A549 treated with CpdA at 1 μM for 4 hours (cell line): ENCODE data around the gene DPY30. TPM values are rescaled to one million over a fixed set of nuclear protein-coding genes. Genes with fewer than 3 reads are reported as not detected.

Source experiments
- total RNA-seq: library from RNA; stranded (reverse); fragments of 200-300 nt; extraction: Qiagen RNA extraction; gene quantifications from 5 replicates; pipeline ENCODE4 v1.2.3, GENCODE V29; 2022; ENCODE audit warnings: low read depth

The DPY30 gene
- total RNA-seq = 102 to 113 TPM (median 108 TPM) in 5 replicates

DNA sequence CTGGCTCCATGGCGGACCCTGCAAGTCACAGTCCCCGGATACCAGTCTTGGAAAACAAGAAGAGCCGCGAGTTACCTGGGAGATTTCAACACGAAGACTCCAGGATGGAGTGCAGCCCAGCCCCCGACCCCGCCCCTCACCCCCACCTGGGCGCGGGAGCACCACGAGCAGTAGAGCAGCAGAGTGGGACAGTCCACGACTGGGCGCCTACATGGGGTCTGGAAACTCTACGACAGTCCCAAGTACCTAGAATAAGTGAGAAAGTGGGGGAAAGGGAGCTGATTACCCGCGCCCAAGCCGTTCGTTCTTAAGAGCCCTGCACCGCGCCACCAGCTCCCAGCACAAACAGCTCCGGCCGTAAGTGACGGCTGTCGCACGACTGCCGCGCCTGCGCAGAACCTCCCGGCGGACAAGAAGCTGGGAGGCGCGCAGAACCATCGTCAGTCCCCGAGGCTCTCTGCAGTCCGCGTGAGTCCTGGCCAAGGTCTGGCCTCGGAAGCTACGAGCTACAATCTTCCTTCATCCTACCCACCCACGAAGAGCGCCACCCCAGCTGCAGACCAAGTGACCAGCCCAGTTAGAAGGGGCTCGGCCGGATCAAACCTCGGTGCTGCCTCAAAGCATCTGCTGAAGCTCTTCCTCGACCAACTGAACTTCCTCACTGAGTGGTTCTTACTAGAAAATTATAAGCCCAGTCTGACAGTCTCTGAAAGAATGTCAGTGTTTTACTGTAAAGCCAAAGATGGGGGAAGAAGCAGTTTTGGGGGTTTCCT lies at the start of gene DPY30:
Gene DPY30, minus strand, starts transcription at position 359 of the 773 bp plus-strand sequence. Its CDS starts 349 bp downstream, at position 10.

GRCh38 chr2:32063310-32064020 lies 23.9 kb upstream of the DPY30 start, which contains the start of gene SPAST:
Gene SPAST (plus strand): TSS chr2:32063556. CDS start chr2:32063832, 276 bp downstream.

DNA sequence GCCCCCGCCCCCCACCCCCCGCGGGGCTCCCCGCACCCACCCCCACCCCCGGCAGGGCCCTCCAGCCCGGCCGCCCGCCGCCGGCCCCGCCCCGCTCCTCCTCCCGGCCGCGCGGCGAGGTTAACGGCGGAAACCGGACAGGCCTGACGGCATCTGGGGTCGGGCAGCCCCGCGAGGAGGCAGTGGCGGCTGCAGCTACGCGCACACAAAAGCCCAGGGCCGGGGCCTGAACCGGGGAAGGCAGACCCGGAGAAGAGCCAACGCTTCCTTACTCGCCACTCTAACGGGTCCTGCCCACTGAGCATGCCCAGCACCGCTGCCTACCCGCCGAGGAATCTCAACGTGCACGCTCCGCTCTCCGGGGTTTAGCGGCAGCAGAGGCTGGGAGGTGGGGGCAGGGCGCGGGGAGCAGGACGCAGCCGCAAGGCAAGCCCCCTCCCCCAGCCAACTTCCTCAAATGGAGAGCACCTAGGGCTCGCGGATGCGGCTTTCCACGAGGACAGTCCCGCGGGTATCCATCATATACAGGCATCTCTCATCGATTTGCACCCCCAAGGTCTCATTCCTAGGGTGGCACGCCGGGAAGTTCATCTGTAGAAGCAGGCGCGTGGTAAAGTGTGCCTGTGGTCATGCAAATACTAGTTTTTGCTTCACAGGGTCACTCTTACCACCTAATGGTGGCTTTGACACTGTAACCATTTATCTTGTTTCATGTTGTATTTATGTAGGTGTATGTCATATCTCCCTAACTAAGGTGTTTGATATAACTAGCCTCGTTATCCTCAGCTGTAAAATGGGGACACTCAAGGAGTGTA lies 28.7 kb downstream of the DPY30 start, which contains the start of gene MEMO1:
Gene MEMO1, minus strand, starts transcription at position 339 of the 815 bp plus-strand sequence. CDS start 761 bp downstream, outside the sequence.

Other genes starting within 250 kb of the DPY30 start
- gene MEMO1, start 28.8 kb downstream of the DPY30 start, total RNA-seq = 81.2 to 85.6 TPM (median 82.4 TPM) in 5 replicates
- 10.7 to 17.9 TPM (median 14.2 TPM) in 5 replicates for gene SPAST, start 23.8 kb upstream of the DPY30 start, total RNA-seq
- 15.7 to 19.0 TPM (median 17.3 TPM) in 5 replicates for gene SLC30A6, start 126.1 kb upstream of the DPY30 start, total RNA-seq
- gene NLRC4, start 225.1 kb upstream of the DPY30 start, total RNA-seq = not detected in 5 replicates
- gene YIPF4, start 238.1 kb upstream of the DPY30 start, total RNA-seq = 45.6 to 57.7 TPM (median 53.7 TPM) in 5 replicates